HL-60 (cell line): ENCODE data around the gene ASIC3.
A peak's percentile ranks its signal among the peaks of the same experiment; 100 is the strongest.

Source experiments
- DNase-seq, 2 experiments: peaks; one replicate each; pipeline ENCODE4 v3.0.0-alpha.2; 2010 to 2020; ENCODE audit warnings: low read depth in 1 of 2, low spot score in 1 of 2
- H3K27ac ChIP-seq: fragments of 250-450 bp; sonication (Bioruptor Pico); replicated peaks from 2 replicates; pipeline ENCODE4 v1.5.1; 2020; ENCODE audit warnings: mild to moderate bottlenecking, moderate library complexity
- H3K27me3 ChIP-seq: fragments of 250-450 bp; sonication (Bioruptor Pico); 2 replicates; pipeline ENCODE4 v1.5.1; 2021; ENCODE audit warnings: mild to moderate bottlenecking, moderate library complexity; ENCODE audit not compliant: insufficient read depth, poor library complexity, severe bottlenecking
- H3K4me3 ChIP-seq: replicated peaks from 2 replicates; pipeline ENCODE4 v1.5.1; 2011; ENCODE audit warnings: mild to moderate bottlenecking, control low read depth, low read length; ENCODE audit not compliant: insufficient read depth
- GABPA ChIP-seq: IDR thresholded peaks from 2 replicates; pipeline ENCODE4 v1.6.1; 2012; ENCODE audit warnings: low read depth
- POLR2AphosphoS5 ChIP-seq: IDR thresholded peaks from 2 replicates; pipeline ENCODE4 v1.6.1; 2012; ENCODE audit warnings: low read depth
- REST ChIP-seq: IDR thresholded peaks from 2 replicates; pipeline ENCODE4 v1.6.1; 2012; ENCODE audit warnings: low read depth; ENCODE audit not compliant: insufficient replicate concordance
- SPI1 ChIP-seq: IDR thresholded peaks from 2 replicates; pipeline ENCODE4 v1.6.1; 2012; ENCODE audit warnings: low read depth, mild to moderate bottlenecking, borderline replicate concordance
- TF ChIP-seq, protein P1 (sequence below): IDR thresholded peaks from one replicate; pipeline ENCODE4 v1.5.1; 2011; ENCODE audit warnings: low read length, control low read depth, inconsistent platforms; ENCODE audit not compliant: insufficient read depth

The ASIC3 gene

GRCh38 chr7:151017370-151017952 lies 30.9 kb upstream of the ASIC3 start:
- no peak for TF ChIP-seq SPI1
- TF ChIP-seq REST = no peak
- TF ChIP-seq POLR2AphosphoS5 = no peak
- TF ChIP-seq GABPA = no peak
- DNase-seq = no peak
- Histone ChIP-seq H3K4me3 (no peak overlapping the region), H3K27me3 (peaks cover 22% of the 10 kb centered on the region), H3K27ac (no peak overlapping the region)

- no peak overlapping the region for H3K27ac ChIP-seq
- peak; percentile 58 to 69 for DNase-seq
- TF ChIP-seq, protein P1, sequence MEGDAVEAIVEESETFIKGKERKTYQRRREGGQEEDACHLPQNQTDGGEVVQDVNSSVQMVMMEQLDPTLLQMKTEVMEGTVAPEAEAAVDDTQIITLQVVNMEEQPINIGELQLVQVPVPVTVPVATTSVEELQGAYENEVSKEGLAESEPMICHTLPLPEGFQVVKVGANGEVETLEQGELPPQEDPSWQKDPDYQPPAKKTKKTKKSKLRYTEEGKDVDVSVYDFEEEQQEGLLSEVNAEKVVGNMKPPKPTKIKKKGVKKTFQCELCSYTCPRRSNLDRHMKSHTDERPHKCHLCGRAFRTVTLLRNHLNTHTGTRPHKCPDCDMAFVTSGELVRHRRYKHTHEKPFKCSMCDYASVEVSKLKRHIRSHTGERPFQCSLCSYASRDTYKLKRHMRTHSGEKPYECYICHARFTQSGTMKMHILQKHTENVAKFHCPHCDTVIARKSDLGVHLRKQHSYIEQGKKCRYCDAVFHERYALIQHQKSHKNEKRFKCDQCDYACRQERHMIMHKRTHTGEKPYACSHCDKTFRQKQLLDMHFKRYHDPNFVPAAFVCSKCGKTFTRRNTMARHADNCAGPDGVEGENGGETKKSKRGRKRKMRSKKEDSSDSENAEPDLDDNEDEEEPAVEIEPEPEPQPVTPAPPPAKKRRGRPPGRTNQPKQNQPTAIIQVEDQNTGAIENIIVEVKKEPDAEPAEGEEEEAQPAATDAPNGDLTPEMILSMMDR = peak; percentile 39
- TF ChIP-seq POLR2AphosphoS5 = no peak; the same call in 1 of the 2 replicates
- H3K4me3 ChIP-seq = no peak overlapping the region; the same call in 1 of the 2 replicates
- H3K27me3 ChIP-seq = peaks cover 18% of the 10 kb centered on the region
Measured at GRCh38 chr7:151017953-151018420, 30.3 kb upstream of the ASIC3 start.

- peaks cover 18% of the 10 kb centered on the region for H3K27me3 ChIP-seq
- H3K4me3 ChIP-seq = no peak overlapping the region; the same call in 1 of the 2 replicates
- DNase-seq = no peak
- TF ChIP-seq REST = no peak
- no peak for TF ChIP-seq SPI1
- TF ChIP-seq, protein P1 = no peak
- no peak for TF ChIP-seq GABPA
- no peak for TF ChIP-seq POLR2AphosphoS5
- no peak overlapping the region for H3K27ac ChIP-seq
Measured at GRCh38 chr7:151018421-151019129, 29.8 kb upstream of the ASIC3 start.

DNA sequence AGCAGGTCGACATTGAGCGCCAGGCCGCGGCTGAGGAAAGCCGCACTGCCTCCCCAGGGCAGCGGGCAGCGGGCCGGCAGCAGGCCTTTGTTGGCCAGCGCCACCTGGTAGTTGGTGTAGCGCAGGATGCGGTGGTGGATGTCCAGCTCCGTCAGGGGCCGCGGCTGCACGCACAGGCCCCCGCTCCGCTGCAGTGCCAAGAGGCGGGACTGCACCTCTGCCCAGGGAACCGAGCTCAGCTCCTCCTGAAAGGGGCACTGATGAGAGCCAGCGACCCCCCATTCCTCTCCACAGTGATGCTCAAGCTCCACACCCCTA lies 29.2 kb upstream of the ASIC3 start:
- Histone ChIP-seq H3K27ac (no peak overlapping the region), H3K27me3 (peaks cover 18% of the 10 kb centered on the region), H3K4me3 (no peak overlapping the region)
- DNase-seq = no peak
- no peak for TF ChIP-seq REST
- TF ChIP-seq SPI1 = no peak
- no peak for TF ChIP-seq GABPA
- no peak for TF ChIP-seq POLR2AphosphoS5
- TF ChIP-seq, protein P1 = no peak
